Peyer's patch (tissue), 4 donors: ENCODE data around the gene CBX5. TPM values are rescaled to one million over a fixed set of nuclear protein-coding genes. Genes with fewer than 3 reads are reported as not detected.

Experiments
- DNase-seq, 3 donors: peaks; one replicate each; pipeline ENCODE4 v3.0.0-alpha.2; 2017 to 2019
- H3K27ac ChIP-seq, 4 donors: fragments of 200-600 bp; sonication (generic); one replicate each; pipeline ENCODE4 v1.5.1; 2016 to 2019
- H3K27me3 ChIP-seq, 2 donors: fragments of 200-600 bp; sonication (generic); one replicate each; pipeline ENCODE4 v1.5.1; 2019
- H3K36me3 ChIP-seq, 3 donors: fragments of 200-600 bp; sonication (generic); one replicate each; pipeline ENCODE4 v1.5.1; 2016 to 2019
- H3K4me1 ChIP-seq, 4 donors: fragments of 200-600 bp; sonication (generic); one replicate each; pipeline ENCODE4 v1.5.1; 2016 to 2019
- H3K4me3 ChIP-seq, 4 donors: fragments of 200-600 bp; sonication (generic); 1 replicate in 3 of 4; 2 replicates in 1 of 4; pipeline ENCODE4 v1.5.1; 2016 to 2019; ENCODE audit warnings: mild to moderate bottlenecking in 1 of 4
- H3K9me3 ChIP-seq, 4 donors: fragments of 200-600 bp; sonication (generic); one replicate each; pipeline ENCODE4 v1.5.1; 2016 to 2019; ENCODE audit warnings: mild to moderate bottlenecking in 1 of 4
- POLR2A ChIP-seq, 2 donors: fragments of 450-650 bp; IDR thresholded peaks; one replicate each; pipeline ENCODE4 v1.5.1; 2017; ENCODE audit warnings: antibody characterized with exemption in 2 of 2, mild to moderate bottlenecking in 2 of 2, moderate library complexity in 2 of 2
- total RNA-seq, 4 donors: library from RNA; depleted of rRNA; stranded (reverse); fragments of >200 nt; gene quantifications; one replicate each; pipeline ENCODE4 v1.1.0, GENCODE V29; 2016
- TF ChIP-seq, protein P1 (sequence below), 6 experiments: fragments of 450-650 bp in 4 of 6; fragments of 200-600 bp in 2 of 6; sonication (generic) in 1 of 6; IDR thresholded peaks; one replicate each; pipeline ENCODE4 v1.5.1; 2017 to 2019; ENCODE audit warnings: antibody characterized with exemption in 6 of 6, mild to moderate bottlenecking in 3 of 6, moderate library complexity in 1 of 6

The CBX5 gene
- total RNA-seq, 4 donors from 2014 or later = 14.9 to 33.0 (median 20.4) TPM

DNA sequence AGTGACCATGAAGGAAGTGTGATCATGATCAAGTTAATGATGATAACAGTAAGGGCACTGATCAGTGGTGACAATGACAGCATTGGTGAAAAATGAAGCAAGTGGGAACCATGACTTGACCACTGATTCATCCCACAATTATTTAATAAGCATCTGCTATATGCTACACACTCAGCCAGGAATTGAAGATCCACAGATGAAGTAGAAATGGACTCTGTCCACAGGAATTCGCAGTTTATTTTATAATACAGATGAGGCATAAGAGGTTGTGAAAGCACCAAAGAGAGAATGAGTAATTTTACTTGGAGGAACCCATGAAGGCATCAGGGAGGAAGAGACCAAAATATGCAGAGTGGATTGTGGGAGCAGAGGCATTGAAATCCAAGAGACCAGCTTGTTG lies 57.3 kb downstream of the CBX5 start:
- Histone ChIP-seq H3K9me3 (no peaks in the 10 kb centered on the region), H3K4me1 (peaks cover 0 to 5% (median 4%) of the 10 kb centered on the region in 4 donors), H3K36me3 (no peaks in the 10 kb centered on the region), H3K27me3 (no peaks in the 10 kb centered on the region), H3K27ac (no peak overlapping the region), H3K4me3 (no peak overlapping the region)
- TF ChIP-seq POLR2A (IDR thresholded peaks at IDR 0.05) = no peak
- TF ChIP-seq, protein P1, sequence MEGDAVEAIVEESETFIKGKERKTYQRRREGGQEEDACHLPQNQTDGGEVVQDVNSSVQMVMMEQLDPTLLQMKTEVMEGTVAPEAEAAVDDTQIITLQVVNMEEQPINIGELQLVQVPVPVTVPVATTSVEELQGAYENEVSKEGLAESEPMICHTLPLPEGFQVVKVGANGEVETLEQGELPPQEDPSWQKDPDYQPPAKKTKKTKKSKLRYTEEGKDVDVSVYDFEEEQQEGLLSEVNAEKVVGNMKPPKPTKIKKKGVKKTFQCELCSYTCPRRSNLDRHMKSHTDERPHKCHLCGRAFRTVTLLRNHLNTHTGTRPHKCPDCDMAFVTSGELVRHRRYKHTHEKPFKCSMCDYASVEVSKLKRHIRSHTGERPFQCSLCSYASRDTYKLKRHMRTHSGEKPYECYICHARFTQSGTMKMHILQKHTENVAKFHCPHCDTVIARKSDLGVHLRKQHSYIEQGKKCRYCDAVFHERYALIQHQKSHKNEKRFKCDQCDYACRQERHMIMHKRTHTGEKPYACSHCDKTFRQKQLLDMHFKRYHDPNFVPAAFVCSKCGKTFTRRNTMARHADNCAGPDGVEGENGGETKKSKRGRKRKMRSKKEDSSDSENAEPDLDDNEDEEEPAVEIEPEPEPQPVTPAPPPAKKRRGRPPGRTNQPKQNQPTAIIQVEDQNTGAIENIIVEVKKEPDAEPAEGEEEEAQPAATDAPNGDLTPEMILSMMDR (IDR thresholded peaks at IDR 0.05) = no peak
- DNase-seq = no peak

DNA sequence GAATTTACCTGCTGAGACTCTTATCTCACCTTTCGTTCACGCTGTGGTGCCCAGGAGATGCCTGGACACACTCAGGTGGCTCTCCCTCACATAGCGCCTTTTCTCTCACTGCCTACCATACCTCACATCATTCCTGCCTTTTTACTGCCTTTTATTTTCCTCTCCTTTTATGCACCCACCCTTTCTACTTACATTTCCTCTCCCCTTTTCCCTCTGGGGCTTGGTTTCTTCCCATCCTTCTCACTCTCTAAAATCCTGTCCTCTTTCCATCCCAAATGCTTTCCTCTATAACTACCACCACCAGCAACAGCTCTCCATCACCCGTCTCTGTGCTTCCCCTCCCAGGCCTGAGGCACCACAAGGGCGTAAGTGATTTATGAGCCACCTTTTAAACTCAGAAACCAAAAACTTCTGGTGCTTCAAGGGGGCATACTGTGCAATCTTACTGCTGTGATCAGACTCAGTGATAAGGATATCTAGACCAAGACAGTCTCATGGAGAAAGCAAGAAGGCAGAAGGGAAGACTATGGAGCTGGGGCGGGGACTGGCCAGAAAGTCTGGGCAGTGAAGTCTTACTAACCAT lies 58.4 kb downstream of the CBX5 start:
- Histone ChIP-seq H3K27ac (no peak overlapping the region), H3K4me3 (no peak overlapping the region), H3K27me3 (no peaks in the 10 kb centered on the region), H3K9me3 (no peaks in the 10 kb centered on the region), H3K4me1 (peaks cover 0 to 13% (median 12%) of the 10 kb centered on the region in 4 donors), H3K36me3 (no peaks in the 10 kb centered on the region)
- TF ChIP-seq, protein P1 (IDR thresholded peaks at IDR 0.05) = no peak
- TF ChIP-seq POLR2A (IDR thresholded peaks at IDR 0.05) = no peak
- DNase-seq = no peak

DNA sequence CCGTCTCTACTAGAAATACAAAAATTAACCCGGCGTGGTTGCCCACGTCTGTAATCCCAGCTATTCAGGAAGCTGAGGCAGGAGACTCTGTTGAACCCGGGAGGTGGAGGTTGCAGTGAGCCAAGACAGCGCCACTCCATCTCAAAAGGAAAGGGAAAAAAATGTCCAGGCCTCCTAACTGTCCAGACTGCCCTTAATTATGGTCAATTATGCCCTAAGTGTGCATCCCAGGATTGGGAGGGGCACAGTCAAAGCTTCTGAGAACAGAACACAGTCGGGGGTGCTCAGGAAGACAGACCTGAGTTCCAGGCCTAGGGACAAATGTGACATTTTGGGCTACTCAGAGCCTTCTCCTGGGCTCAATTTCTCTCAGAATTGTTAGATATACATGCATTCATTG lies 59.4 kb downstream of the CBX5 start:
- no peak overlapping the region for H3K4me3 ChIP-seq

DNA sequence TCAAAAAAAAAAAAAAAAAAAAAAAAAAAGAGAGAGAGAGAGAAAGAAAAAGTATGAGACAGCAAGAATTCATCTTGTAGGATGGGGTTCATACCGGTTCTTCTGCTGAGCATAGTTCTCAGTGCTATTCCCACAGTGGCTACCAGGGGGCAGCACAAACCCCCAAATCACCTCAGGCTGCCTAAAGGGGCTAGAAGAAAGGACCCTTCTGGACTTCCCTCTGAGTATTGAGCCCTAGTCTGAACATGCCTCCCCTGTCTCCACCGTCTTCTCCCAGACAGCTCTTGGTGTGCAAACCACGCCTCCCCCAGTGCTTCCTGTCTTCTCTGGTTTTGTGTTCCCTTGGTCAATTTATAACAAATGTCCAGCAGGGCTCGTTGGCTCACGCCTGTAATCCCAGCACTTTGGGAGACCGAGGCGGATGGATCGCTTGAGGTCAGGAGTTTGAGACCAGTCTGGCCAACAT lies 59.8 kb downstream of the CBX5 start:
- Histone ChIP-seq H3K4me3 (no peak overlapping the region), H3K27ac (no peak overlapping the region), H3K4me1 (peaks cover 0 to 25% (median 20%) of the 10 kb centered on the region in 4 donors), H3K9me3 (no peaks in the 10 kb centered on the region), H3K27me3 (peaks cover 0 to 8% of the 10 kb centered on the region in 2 donors), H3K36me3 (no peaks in the 10 kb centered on the region)
- TF ChIP-seq, protein P1 (IDR thresholded peaks at IDR 0.05) = peak; percentile 60 to 77 (median 70)
- TF ChIP-seq POLR2A (IDR thresholded peaks at IDR 0.05) = no peak
- peak; percentile 61 to 85 (median 63) for DNase-seq

More for the DNA sequence above, 59.4 kb downstream of the CBX5 start:
- no peak for DNase-seq
- no peak overlapping the region for H3K27ac ChIP-seq
- peaks cover 0 to 8% of the 10 kb centered on the region in 2 donors for H3K27me3 ChIP-seq
- TF ChIP-seq POLR2A (IDR thresholded peaks at IDR 0.05) = no peak
- no peaks in the 10 kb centered on the region for H3K9me3 ChIP-seq
- H3K4me1 ChIP-seq = peaks cover 0 to 21% (median 20%) of the 10 kb centered on the region in 4 donors
- H3K36me3 ChIP-seq = no peaks in the 10 kb centered on the region

DNA sequence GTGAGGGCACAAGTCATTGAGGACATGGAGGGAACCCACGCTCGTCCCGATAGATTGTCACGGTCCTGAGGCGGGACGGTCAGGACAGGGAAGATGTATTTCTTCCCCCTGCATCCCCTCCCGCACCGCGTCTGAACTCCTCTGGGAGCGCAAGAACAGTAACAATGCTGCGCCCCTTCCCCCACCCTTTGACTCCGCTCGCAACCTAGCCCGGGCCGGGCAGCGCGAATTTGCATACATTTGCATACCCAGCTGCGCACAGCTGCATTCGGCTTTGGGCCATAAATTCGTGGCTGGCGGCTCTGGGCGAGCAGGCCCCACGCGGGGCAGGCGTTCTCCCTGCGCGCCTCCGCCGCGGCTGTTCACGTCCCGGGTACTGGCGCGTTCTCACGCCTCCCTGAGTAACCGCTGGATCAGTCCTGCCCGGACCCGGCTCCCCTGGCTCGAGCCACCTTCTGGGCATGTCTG lies 62.1 kb downstream of the CBX5 start:
- H3K9me3 ChIP-seq = no peaks in the 10 kb centered on the region
- peak overlapping the region in 1 of 4 donors; percentile 64 for H3K27ac ChIP-seq
- TF ChIP-seq, protein P1 (IDR thresholded peaks at IDR 0.05) = no peak
- TF ChIP-seq POLR2A (IDR thresholded peaks at IDR 0.05) = no peak
- peak overlapping the region in 3 of 4 donors; percentile 12 to 40 (median 16) for H3K4me3 ChIP-seq
- peak in 2 of 3 donors; percentile 72 to 75 for DNase-seq
- no peaks in the 10 kb centered on the region for H3K36me3 ChIP-seq
- H3K27me3 ChIP-seq = peaks cover 0 to 8% of the 10 kb centered on the region in 2 donors
- H3K4me1 ChIP-seq = peaks cover 0 to 26% (median 20%) of the 10 kb centered on the region in 4 donors
